Endothelial cell of hepatic sinusoid (primary cell): ENCODE measurements around the gene C9orf50.

Experiments used
- in situ Hi-C: cut with HindIII; loops from 2 replicates; pipeline ENCODE4 v1.10.0; 2017; ENCODE audit warnings: low sequenced_read_pairs

C9orf50 gene

GRCh38 chr9:129612815-129613519 is 7.9 kb downstream of the C9orf50 start:
- in situ Hi-C loops: no loop called here

- in situ Hi-C loops: no loop called here
Measured at GRCh38 chr9:129612123-129612522, 8.8 kb downstream of the C9orf50 start.

GRCh38 chr9:129611307-129611800 is 9.5 kb downstream of the C9orf50 start:
- in situ Hi-C loops: no loop called here

- in situ Hi-C loops: no loop called here
Measured at GRCh38 chr9:129610473-129611306, 10.2 kb downstream of the C9orf50 start.

- in situ Hi-C loops: no loop called here
Measured at GRCh38 chr9:129610213-129610472, 10.8 kb downstream of the C9orf50 start.

GRCh38 chr9:129609486-129610212 is 11.3 kb downstream of the C9orf50 start:
- in situ Hi-C loops: no loop called here

- in situ Hi-C loops: no loop called here
Measured at GRCh38 chr9:129608561-129609481, 12.1 kb downstream of the C9orf50 start.

GRCh38 chr9:129607027-129607387 is 13.9 kb downstream of the C9orf50 start:
- in situ Hi-C loops: no loop called here

- in situ Hi-C loops: no loop called here
Measured at GRCh38 chr9:129606161-129607026, 14.5 kb downstream of the C9orf50 start.

- in situ Hi-C loops: no loop called here
Measured at GRCh38 chr9:129604766-129605163, 16.1 kb downstream of the C9orf50 start.

GRCh38 chr9:129604056-129604765 is 16.7 kb downstream of the C9orf50 start:
- in situ Hi-C loops: no loop called here

GRCh38 chr9:129602598-129603415 is 18.1 kb downstream of the C9orf50 start:
- in situ Hi-C loops: no loop called here

GRCh38 chr9:129601082-129601674 is 19.7 kb downstream of the C9orf50 start:
- in situ Hi-C loops: no loop called here

GRCh38 chr9:129598089-129598596 is 22.8 kb downstream of the C9orf50 start:
- in situ Hi-C loops: no loop called here

- in situ Hi-C loops: no loop called here
Measured at GRCh38 chr9:129597355-129598088, 23.4 kb downstream of the C9orf50 start.

GRCh38 chr9:129596541-129597331 is 24.2 kb downstream of the C9orf50 start:
- in situ Hi-C loops: no loop called here
